ENCODE data around the gene TEPSIN.

The TEPSIN gene

DNA sequence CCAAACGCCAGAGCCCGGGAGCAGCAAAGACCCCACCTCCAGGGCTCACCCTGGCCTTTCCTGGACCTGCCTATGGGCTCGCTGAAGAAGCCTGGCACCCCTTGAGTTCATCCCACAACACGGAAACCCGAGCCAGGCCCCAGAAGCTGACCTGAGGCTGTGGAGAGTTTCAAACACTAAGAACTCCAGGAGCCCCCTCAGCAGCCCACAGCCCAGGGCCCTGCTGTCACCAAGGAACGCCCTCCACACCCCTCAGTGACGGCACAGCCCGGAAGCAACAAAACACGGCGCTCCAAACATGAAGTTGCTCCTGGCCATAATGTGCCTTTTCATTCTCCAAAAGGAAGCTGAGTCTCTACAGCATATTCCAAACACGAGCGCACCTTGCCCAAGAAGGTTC is 47.0 kb upstream of the TEPSIN start:
- Histone ChIP-seq H3K27me3 (ENCODE audit: control insufficient read depth, insufficient read depth, low read length) (no peaks in the 10 kb centered on the region), H3K4me2 (ENCODE audit: low read length) (no peak overlapping the region), H3K4me3 (ENCODE audit: low read depth, low read length) (no peak overlapping the region), H3K27ac (peak overlapping the region; percentile 59), H3K36me3 (ENCODE audit: control insufficient read depth, insufficient read depth, low read length) (no peaks in the 10 kb centered on the region), H3K9ac (no peak overlapping the region), H2AFZ (no peak overlapping the region), H3K4me1 (no peaks in the 10 kb centered on the region), H3K9me3 (ENCODE audit: control insufficient read depth, low read length) (no peaks in the 10 kb centered on the region), H3K79me2 (peaks cover 42% of the 10 kb centered on the region)
- no peak for TF ChIP-seq CTCF (IDR thresholded peaks at IDR 0.05)

GRCh38 chr17:81285179-81285878 is 46.5 kb upstream of the TEPSIN start:
- Histone ChIP-seq H3K27me3 (ENCODE audit: control insufficient read depth, insufficient read depth, low read length) (no peaks in the 10 kb centered on the region), H3K4me2 (ENCODE audit: low read length) (peak overlapping the region; percentile 48), H3K9ac (no peak overlapping the region), H3K79me2 (peaks cover 41% of the 10 kb centered on the region), H3K36me3 (ENCODE audit: control insufficient read depth, insufficient read depth, low read length) (no peaks in the 10 kb centered on the region), H3K9me3 (ENCODE audit: control insufficient read depth, low read length) (no peaks in the 10 kb centered on the region), H3K4me3 (ENCODE audit: low read depth, low read length) (no peak overlapping the region), H3K4me1 (no peaks in the 10 kb centered on the region), H3K27ac (peak overlapping the region; percentile 59), H2AFZ (no peak overlapping the region)
- TF ChIP-seq CTCF (IDR thresholded peaks at IDR 0.05): no peak

DNA sequence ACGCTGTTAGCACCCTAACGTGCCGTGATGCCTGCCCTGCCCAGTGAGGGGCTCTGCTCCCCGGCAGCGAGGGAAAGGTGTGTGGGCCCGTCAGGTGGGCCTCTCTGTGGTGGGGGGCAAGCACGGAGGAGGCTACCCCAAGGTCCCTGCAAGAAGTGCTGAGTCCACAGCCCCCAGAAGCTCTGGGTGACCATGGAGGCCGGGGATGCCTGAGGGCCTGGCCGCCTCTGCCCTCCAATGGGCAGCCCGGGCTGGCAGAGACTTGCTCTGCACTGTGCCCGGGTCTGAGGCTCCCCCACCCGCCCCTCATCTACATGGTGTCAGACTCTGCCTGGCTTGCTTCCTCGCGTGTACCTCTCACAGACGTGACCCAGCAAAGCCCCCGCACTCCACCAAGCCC is 44.0 kb upstream of the TEPSIN start:
- Histone ChIP-seq H3K27me3 (ENCODE audit: control insufficient read depth, insufficient read depth, low read length) (no peaks in the 10 kb centered on the region), H3K4me3 (ENCODE audit: low read depth, low read length) (no peak overlapping the region), H3K4me1 (no peaks in the 10 kb centered on the region), H3K79me2 (peaks cover 37% of the 10 kb centered on the region), H3K9me3 (ENCODE audit: control insufficient read depth, low read length) (no peaks in the 10 kb centered on the region), H2AFZ (no peak overlapping the region), H3K36me3 (ENCODE audit: control insufficient read depth, insufficient read depth, low read length) (no peaks in the 10 kb centered on the region), H3K9ac (no peak overlapping the region), H3K27ac (no peak overlapping the region), H3K4me2 (ENCODE audit: low read length) (no peak overlapping the region)
- no peak for TF ChIP-seq CTCF (IDR thresholded peaks at IDR 0.05)

DNA sequence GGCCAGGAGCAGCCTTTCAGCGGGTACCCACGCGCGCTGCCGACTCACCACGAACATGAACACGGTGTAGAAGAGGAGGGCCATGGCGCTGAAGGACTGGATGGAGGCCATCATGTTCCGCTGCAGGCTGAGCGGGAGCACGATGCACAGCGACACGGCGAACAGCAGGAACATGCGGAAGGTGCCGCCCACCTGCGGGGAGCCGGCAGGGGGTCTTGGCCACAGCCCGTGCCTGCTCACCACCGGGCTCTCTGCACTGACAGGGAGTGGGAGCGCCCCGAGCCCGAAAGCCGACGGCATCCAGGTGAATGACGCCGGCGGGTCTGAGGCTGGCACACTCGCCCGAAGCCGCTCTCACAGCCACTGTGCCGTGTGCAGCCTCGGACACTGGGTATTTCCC is 43.3 kb upstream of the TEPSIN start:
- Histone ChIP-seq H3K4me3 (ENCODE audit: low read depth, low read length) (no peak overlapping the region), H3K4me2 (ENCODE audit: low read length) (no peak overlapping the region), H2AFZ (no peak overlapping the region), H3K4me1 (no peaks in the 10 kb centered on the region), H3K9me3 (ENCODE audit: control insufficient read depth, low read length) (no peaks in the 10 kb centered on the region), H3K79me2 (peaks cover 34% of the 10 kb centered on the region), H3K9ac (no peak overlapping the region), H3K36me3 (ENCODE audit: control insufficient read depth, insufficient read depth, low read length) (no peaks in the 10 kb centered on the region), H3K27me3 (ENCODE audit: control insufficient read depth, insufficient read depth, low read length) (no peaks in the 10 kb centered on the region), H3K27ac (no peak overlapping the region)
- no peak for TF ChIP-seq CTCF (IDR thresholded peaks at IDR 0.05)

DNA sequence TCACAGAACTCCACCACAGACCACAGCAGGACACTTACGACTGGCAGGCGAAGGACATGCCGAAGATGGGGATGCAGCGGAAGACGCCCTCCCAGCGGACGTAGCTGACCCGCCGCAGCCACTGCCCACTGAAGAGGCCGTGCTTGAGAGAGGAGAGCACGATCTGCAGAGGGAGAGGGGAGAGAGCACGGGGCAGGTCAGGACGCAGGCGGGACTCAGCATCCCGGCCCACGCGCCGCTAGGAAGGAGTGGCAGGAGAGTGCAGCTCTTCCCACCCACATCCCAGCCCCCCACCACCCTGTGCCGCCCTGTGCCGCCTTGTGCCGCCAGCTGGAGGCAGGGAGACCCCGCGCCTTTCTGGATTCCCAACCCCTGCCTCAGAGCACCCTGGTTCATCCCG is 41.7 kb upstream of the TEPSIN start:
- no peak overlapping the region for H3K27ac ChIP-seq
- no peak overlapping the region for H3K4me3 ChIP-seq (ENCODE audit: low read depth, low read length)

More for the DNA sequence above, 41.7 kb upstream of the TEPSIN start:
- Histone ChIP-seq H3K9me3 (ENCODE audit: control insufficient read depth, low read length) (no peaks in the 10 kb centered on the region), H3K4me1 (no peaks in the 10 kb centered on the region), H3K4me2 (ENCODE audit: low read length) (no peak overlapping the region), H3K36me3 (ENCODE audit: control insufficient read depth, insufficient read depth, low read length) (no peaks in the 10 kb centered on the region), H3K27me3 (ENCODE audit: control insufficient read depth, insufficient read depth, low read length) (no peaks in the 10 kb centered on the region), H3K9ac (no peak overlapping the region), H3K79me2 (peaks cover 22% of the 10 kb centered on the region), H2AFZ (no peak overlapping the region)
- no peak for TF ChIP-seq CTCF (IDR thresholded peaks at IDR 0.05)

All from parathyroid adenoma (tissue), 2 donors.